GM12873 (cell line): ENCODE data around the gene LIMCH1.

Experiments
- TF ChIP-seq, protein P1 (sequence below): IDR thresholded peaks from 2 replicates; pipeline ENCODE4 v1.5.1; 2012; ENCODE audit warnings: low read depth, mild to moderate bottlenecking, moderate library complexity, low read length, control low read depth; ENCODE audit not compliant: insufficient read depth; ENCODE audit errors: missing control alignments

The LIMCH1 gene

DNA sequence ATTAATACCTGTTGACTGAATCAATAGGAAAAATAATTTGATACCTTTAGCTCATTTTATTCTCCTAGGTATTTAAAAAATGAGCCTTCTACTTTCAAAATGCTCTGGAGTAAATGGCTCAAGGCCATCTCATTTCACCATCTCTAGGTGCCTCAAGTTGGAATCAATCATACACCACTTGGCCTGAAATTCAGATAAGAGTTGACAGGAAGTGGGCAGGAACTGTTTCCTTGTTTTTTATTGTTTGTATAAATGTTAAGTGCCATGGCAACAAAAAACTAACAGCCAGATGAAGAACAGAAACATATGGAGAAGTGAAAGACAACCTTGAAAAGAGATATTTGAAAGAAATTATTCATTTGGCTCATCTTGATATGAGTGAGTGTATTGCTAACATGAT lies 12.4 kb downstream of the LIMCH1 start:
- TF ChIP-seq, protein P1, sequence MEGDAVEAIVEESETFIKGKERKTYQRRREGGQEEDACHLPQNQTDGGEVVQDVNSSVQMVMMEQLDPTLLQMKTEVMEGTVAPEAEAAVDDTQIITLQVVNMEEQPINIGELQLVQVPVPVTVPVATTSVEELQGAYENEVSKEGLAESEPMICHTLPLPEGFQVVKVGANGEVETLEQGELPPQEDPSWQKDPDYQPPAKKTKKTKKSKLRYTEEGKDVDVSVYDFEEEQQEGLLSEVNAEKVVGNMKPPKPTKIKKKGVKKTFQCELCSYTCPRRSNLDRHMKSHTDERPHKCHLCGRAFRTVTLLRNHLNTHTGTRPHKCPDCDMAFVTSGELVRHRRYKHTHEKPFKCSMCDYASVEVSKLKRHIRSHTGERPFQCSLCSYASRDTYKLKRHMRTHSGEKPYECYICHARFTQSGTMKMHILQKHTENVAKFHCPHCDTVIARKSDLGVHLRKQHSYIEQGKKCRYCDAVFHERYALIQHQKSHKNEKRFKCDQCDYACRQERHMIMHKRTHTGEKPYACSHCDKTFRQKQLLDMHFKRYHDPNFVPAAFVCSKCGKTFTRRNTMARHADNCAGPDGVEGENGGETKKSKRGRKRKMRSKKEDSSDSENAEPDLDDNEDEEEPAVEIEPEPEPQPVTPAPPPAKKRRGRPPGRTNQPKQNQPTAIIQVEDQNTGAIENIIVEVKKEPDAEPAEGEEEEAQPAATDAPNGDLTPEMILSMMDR = no peak

GRCh38 chr4:41551536-41551935 lies 13.6 kb downstream of the LIMCH1 start:
- TF ChIP-seq, protein P1 = no peak

DNA sequence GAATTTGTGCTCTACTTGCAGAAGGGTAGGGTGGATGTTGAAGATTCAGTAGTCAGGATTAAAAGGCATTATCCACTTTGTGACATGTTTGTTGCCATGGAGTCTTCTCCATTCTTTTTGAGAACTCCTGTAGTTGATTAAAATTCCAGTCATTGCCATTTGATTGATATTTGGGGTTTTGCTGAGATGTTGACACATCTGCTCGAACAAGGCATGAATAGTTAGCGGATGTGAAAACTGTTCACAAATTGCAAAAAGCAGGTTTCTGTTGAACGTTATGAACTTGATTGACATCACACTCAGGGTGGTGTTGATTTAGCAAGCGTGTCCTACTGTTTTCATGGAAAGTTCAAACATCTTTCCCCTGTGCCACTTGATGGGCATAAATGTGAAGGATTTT lies 16.9 kb downstream of the LIMCH1 start:
- TF ChIP-seq, protein P1 = no peak

- TF ChIP-seq, protein P1 = no peak
Measured at GRCh38 chr4:41556526-41556925, 18.6 kb downstream of the LIMCH1 start.

DNA sequence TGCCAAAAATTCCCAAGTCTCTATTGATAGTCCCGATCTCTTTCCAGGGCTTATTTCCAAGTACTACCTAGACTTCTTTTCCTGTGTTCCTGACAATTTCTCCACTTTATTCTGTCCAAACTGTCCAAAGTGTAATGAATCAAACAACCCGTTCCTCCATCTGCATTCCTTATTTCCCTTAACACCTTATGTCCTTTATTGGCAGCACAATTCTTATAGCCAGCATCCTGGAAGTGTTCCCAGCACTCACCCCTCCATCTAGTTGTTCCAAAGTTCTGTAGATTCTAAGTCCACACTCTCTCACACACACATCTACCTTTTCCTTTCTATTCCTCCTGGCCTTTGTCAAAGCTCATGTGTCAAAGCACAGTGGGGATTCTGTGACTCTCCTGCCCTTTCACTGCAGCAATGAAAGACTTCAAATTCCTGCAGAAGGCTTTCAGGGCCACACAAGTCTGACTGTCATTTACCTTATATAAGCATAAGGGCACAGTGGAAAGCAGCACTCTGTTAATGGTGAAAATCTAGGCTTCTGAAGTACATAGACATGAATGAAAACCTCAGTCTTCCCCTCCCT lies 22.1 kb downstream of the LIMCH1 start:
- TF ChIP-seq, protein P1 = no peak

GRCh38 chr4:41561244-41561643 lies 23.3 kb downstream of the LIMCH1 start:
- TF ChIP-seq, protein P1 = no peak

DNA sequence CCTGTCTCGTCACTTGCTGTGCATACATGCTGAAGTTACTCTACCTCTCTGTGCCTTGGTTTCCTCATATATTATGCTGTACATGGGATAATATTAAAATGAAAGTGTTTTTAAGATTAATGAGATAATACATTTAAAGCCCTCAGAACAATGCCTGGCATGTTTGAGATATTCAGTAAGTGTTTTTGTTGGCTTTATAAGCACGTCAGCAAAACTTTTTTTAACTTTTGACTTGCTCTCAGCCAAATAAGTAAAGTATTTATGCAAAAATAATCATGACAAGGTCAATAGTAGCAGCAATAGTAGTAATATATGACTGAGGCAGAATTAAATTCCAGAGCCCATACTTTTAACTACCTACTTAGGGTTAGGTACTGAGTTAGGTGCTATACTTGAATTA lies 29.2 kb downstream of the LIMCH1 start:
- TF ChIP-seq, protein P1 = no peak
